Neural progenitor cell (in vitro differentiated cells): Measurements from ENCODE around the gene LMTK2. TPM values are rescaled to one million over a fixed set of nuclear protein-coding genes. Genes with fewer than 3 reads are reported as not detected.

Experiments
- DNase-seq: peaks from one replicate; pipeline ENCODE4 v3.0.0-alpha.2; 2016; ENCODE audit warnings: low spot score
- H2AFZ ChIP-seq: fragments of 200-600 bp; sonication (generic); replicated peaks from 2 replicates; pipeline ENCODE4 v1.6.1; 2016; ENCODE audit warnings: antibody characterized with exemption
- H3F3A ChIP-seq: fragments of 200-600 bp; sonication (generic); 2 replicates; pipeline ENCODE4 v1.6.1; 2016; ENCODE audit warnings: antibody characterized with exemption, low read depth
- H3K27ac ChIP-seq: fragments of 200-600 bp; sonication (generic); 2 replicates; pipeline ENCODE4 v1.5.1; 2016; ENCODE audit warnings: mild to moderate bottlenecking
- H3K27me3 ChIP-seq: fragments of 200-600 bp; sonication (generic); 2 replicates; pipeline ENCODE4 v1.6.1; 2016; ENCODE audit warnings: mild to moderate bottlenecking, moderate library complexity
- H3K36me3 ChIP-seq: fragments of 200-600 bp; sonication (generic); 2 replicates; pipeline ENCODE4 v1.5.1; 2016
- H3K4me1 ChIP-seq: fragments of 200-600 bp; sonication (generic); 2 replicates; pipeline ENCODE4 v1.6.1; 2016; ENCODE audit warnings: mixed run types
- H3K4me2 ChIP-seq: fragments of 200-600 bp; sonication (generic); 2 replicates; pipeline ENCODE4 v1.6.1; 2016
- H3K4me3 ChIP-seq: fragments of 200-600 bp; sonication (generic); 2 replicates; pipeline ENCODE4 v1.5.1; 2016
- H3K79me2 ChIP-seq: fragments of 200-600 bp; sonication (generic); 2 replicates; pipeline ENCODE4 v1.6.1; 2016; ENCODE audit warnings: low read depth
- H3K9ac ChIP-seq: fragments of 200-600 bp; sonication (generic); 2 replicates; pipeline ENCODE4 v1.6.1; 2016
- H3K9me3 ChIP-seq: fragments of 200-600 bp; sonication (generic); 2 replicates; pipeline ENCODE4 v1.5.1; 2016; ENCODE audit warnings: low read depth
- H4K20me1 ChIP-seq: fragments of 200-600 bp; sonication (generic); 2 replicates; pipeline ENCODE4 v1.6.1; 2016; ENCODE audit warnings: low read depth
- H3K27ac Mint-ChIP-seq: 3 replicates; pipeline ENCODE4 v1.8.0; 2021; ENCODE audit warnings: mixed read lengths
- H3K27me3 Mint-ChIP-seq: 2 replicates; pipeline ENCODE4 v1.8.0; 2022; ENCODE audit warnings: low read depth, mild to moderate bottlenecking, inconsistent platforms, moderate library complexity, mixed read lengths; ENCODE audit not compliant: insufficient read depth
- H3K36me3 Mint-ChIP-seq: 3 replicates; pipeline ENCODE4 v1.8.0; 2021; ENCODE audit warnings: mixed read lengths
- H3K4me1 Mint-ChIP-seq: 3 replicates; pipeline ENCODE4 v1.8.0; 2021; ENCODE audit warnings: mixed read lengths
- H3K4me3 Mint-ChIP-seq: 3 replicates; pipeline ENCODE4 v1.8.0; 2021; ENCODE audit warnings: mild to moderate bottlenecking, moderate library complexity, mixed read lengths
- H3K9me3 Mint-ChIP-seq: 3 replicates; pipeline ENCODE4 v1.8.0; 2020; ENCODE audit warnings: mixed read lengths
- CTCF ChIP-seq: fragments of 200-600 bp; sonication (generic); IDR thresholded peaks from 2 replicates; pipeline ENCODE4 v1.5.1; 2017; ENCODE audit warnings: antibody characterized with exemption, mild to moderate bottlenecking
- EZH2 ChIP-seq: fragments of 200-600 bp; sonication (generic); IDR thresholded peaks from 2 replicates; pipeline ENCODE4 v1.6.1; 2017; ENCODE audit warnings: antibody characterized with exemption, mild to moderate bottlenecking, moderate library complexity
- EZH2phosphoT487 ChIP-seq: fragments of 200-600 bp; sonication (generic); IDR thresholded peaks from 2 replicates; pipeline ENCODE4 v1.6.1; 2017; ENCODE audit warnings: antibody characterized with exemption
- total RNA-seq: library from RNA; depleted of rRNA; stranded (reverse); fragments of >200 nt; gene quantifications from 2 replicates; pipeline ENCODE4 v1.2.3, GENCODE V29; 2015; ENCODE audit warnings: low replicate concordance

Gene LMTK2
- total RNA-seq, 1 donor from 2014 or later, result 14.1 TPM

- no peak overlapping the region for H3K27ac Mint-ChIP-seq
- H3K27me3 ChIP-seq, result no peaks in the 10 kb centered on the region
- no peak overlapping the region for H3K4me3 ChIP-seq
- no peaks in the 10 kb centered on the region for H3K27me3 Mint-ChIP-seq
- no peak overlapping the region for H3K9ac ChIP-seq
- no peaks in the 10 kb centered on the region for H3K9me3 Mint-ChIP-seq
- H3K4me3 Mint-ChIP-seq, result no peak overlapping the region
- H3K79me2 ChIP-seq, result no peaks in the 10 kb centered on the region
- peaks cover 14% of the 10 kb centered on the region for H3K4me1 Mint-ChIP-seq
- H3K9me3 ChIP-seq, result no peaks in the 10 kb centered on the region
- no peak for DNase-seq
- H3K4me1 ChIP-seq, result no peaks in the 10 kb centered on the region
- no peaks in the 10 kb centered on the region for H3K36me3 ChIP-seq
- TF ChIP-seq EZH2 (no peak), EZH2phosphoT487 (no peak), CTCF (no peak)
- no peaks in the 10 kb centered on the region for H3F3A ChIP-seq
- no peak overlapping the region for H2AFZ ChIP-seq
- H3K27ac ChIP-seq, result no peak overlapping the region
- peaks cover 8% of the 10 kb centered on the region for H3K36me3 Mint-ChIP-seq
- H3K4me2 ChIP-seq, result no peak overlapping the region
- H4K20me1 ChIP-seq, result no peaks in the 10 kb centered on the region
Measured at GRCh38 chr7:98230746-98231471, 124.2 kb downstream of the LMTK2 start.

- Histone ChIP-seq H3K79me2 (no peaks in the 10 kb centered on the region), H3K4me2 (no peak overlapping the region), H3K27ac (no peak overlapping the region), H3K9me3 (no peaks in the 10 kb centered on the region), H3K4me3 (no peak overlapping the region), H2AFZ (no peak overlapping the region), H3K36me3 (no peaks in the 10 kb centered on the region), H4K20me1 (no peaks in the 10 kb centered on the region), H3K27me3 (no peaks in the 10 kb centered on the region), H3F3A (no peaks in the 10 kb centered on the region), H3K4me1 (no peaks in the 10 kb centered on the region), H3K9ac (no peak overlapping the region)
- no peaks in the 10 kb centered on the region for H3K9me3 Mint-ChIP-seq
- DNase-seq, result no peak
- H3K36me3 Mint-ChIP-seq, result peaks cover 5% of the 10 kb centered on the region
- H3K4me1 Mint-ChIP-seq, result peaks cover 14% of the 10 kb centered on the region
- peaks cover 2% of the 10 kb centered on the region for H3K27me3 Mint-ChIP-seq
- no peak overlapping the region for H3K27ac Mint-ChIP-seq
- H3K4me3 Mint-ChIP-seq, result no peak overlapping the region
- no peak for TF ChIP-seq EZH2
- no peak for TF ChIP-seq EZH2phosphoT487
- no peak for TF ChIP-seq CTCF
Measured at GRCh38 chr7:98231493-98232262, 125.0 kb downstream of the LMTK2 start.

GRCh38 chr7:98232263-98232585 lies 125.6 kb downstream of the LMTK2 start:
- Histone ChIP-seq H3F3A (no peaks in the 10 kb centered on the region), H3K9ac (no peak overlapping the region), H3K27me3 (no peaks in the 10 kb centered on the region), H3K4me3 (no peak overlapping the region), H3K79me2 (no peaks in the 10 kb centered on the region), H2AFZ (no peak overlapping the region), H3K4me1 (no peaks in the 10 kb centered on the region), H4K20me1 (no peaks in the 10 kb centered on the region), H3K36me3 (no peaks in the 10 kb centered on the region), H3K4me2 (no peak overlapping the region), H3K27ac (no peak overlapping the region), H3K9me3 (no peaks in the 10 kb centered on the region)
- H3K4me3 Mint-ChIP-seq, result no peak overlapping the region
- H3K36me3 Mint-ChIP-seq, result peaks cover 5% of the 10 kb centered on the region
- H3K27me3 Mint-ChIP-seq, result peaks cover 2% of the 10 kb centered on the region
- H3K9me3 Mint-ChIP-seq, result no peaks in the 10 kb centered on the region
- TF ChIP-seq CTCF (no peak), EZH2phosphoT487 (no peak), EZH2 (no peak)
- no peak overlapping the region for H3K27ac Mint-ChIP-seq
- H3K4me1 Mint-ChIP-seq, result peaks cover 14% of the 10 kb centered on the region
- DNase-seq, result no peak
